ENCODE data around the gene DSP. TPM values are rescaled to one million over a fixed set of nuclear protein-coding genes. Genes with fewer than 3 reads are reported as not detected.

DSP gene
- polyA plus RNA-seq, 4 donors, result 67.9 to 84.6 (median 81.0) TPM

- DNase-seq (ENCODE audit: low read depth in 4 of 4, low spot score in 3 of 4), result peak; percentile 87 to 90 (median 89)
These were observed 48.8 kb downstream of the DSP start, which contains the start of gene SNRNP48 for GRCh38 chr6:7589949-7590917. Gene SNRNP48, plus strand, starts transcription at chr6:7590198. Its CDS starts 60 bp downstream, at chr6:7590258.

GRCh38 chr6:7590918-7591302, 49.4 kb downstream of the DSP start:
- no peak for DNase-seq (ENCODE audit: low read depth in 4 of 4, low spot score in 3 of 4)

- DNase-seq (ENCODE audit: low read depth in 4 of 4, low spot score in 3 of 4), result no peak
These were observed 50.3 kb downstream of the DSP start for GRCh38 chr6:7591770-7592169.

GRCh38 chr6:7593229-7593628, 51.8 kb downstream of the DSP start:
- DNase-seq (ENCODE audit: low read depth in 4 of 4, low spot score in 3 of 4), result no peak

- no peak for DNase-seq (ENCODE audit: low read depth in 4 of 4, low spot score in 3 of 4)
These were observed 53.2 kb downstream of the DSP start for GRCh38 chr6:7594579-7595125.

- DNase-seq (ENCODE audit: low read depth in 4 of 4, low spot score in 3 of 4), result no peak
These were observed 62.5 kb downstream of the DSP start for GRCh38 chr6:7604003-7604402.

GRCh38 chr6:7604506-7604905, 63.0 kb downstream of the DSP start:
- DNase-seq (ENCODE audit: low read depth in 4 of 4, low spot score in 3 of 4), result no peak

- peak; percentile 35 to 55 (median 44) for DNase-seq (ENCODE audit: low read depth in 4 of 4, low spot score in 3 of 4)
These were observed 74.3 kb downstream of the DSP start for GRCh38 chr6:7615611-7616383.

GRCh38 chr6:7617801-7618764, 76.6 kb downstream of the DSP start:
- DNase-seq (ENCODE audit: low read depth in 4 of 4, low spot score in 3 of 4), result no peak

- no peak for DNase-seq (ENCODE audit: low read depth in 4 of 4, low spot score in 3 of 4)
These were observed 80.3 kb downstream of the DSP start for GRCh38 chr6:7621761-7622160.

GRCh38 chr6:7624796-7625710, 83.6 kb downstream of the DSP start:
- no peak for DNase-seq (ENCODE audit: low read depth in 4 of 4, low spot score in 3 of 4)

- no peak for DNase-seq (ENCODE audit: low read depth in 4 of 4, low spot score in 3 of 4)
These were observed 87.0 kb downstream of the DSP start for GRCh38 chr6:7628479-7628878.

- DNase-seq (ENCODE audit: low read depth in 4 of 4, low spot score in 3 of 4), result no peak
These were observed 87.4 kb downstream of the DSP start for GRCh38 chr6:7628909-7629308.

- no peak for DNase-seq (ENCODE audit: low read depth in 4 of 4, low spot score in 3 of 4)
These were observed 87.8 kb downstream of the DSP start for GRCh38 chr6:7629321-7629720.

GRCh38 chr6:7630792-7631191, 89.3 kb downstream of the DSP start:
- no peak for DNase-seq (ENCODE audit: low read depth in 4 of 4, low spot score in 3 of 4)

- DNase-seq (ENCODE audit: low read depth in 4 of 4, low spot score in 3 of 4), result no peak
These were observed 90.0 kb downstream of the DSP start for GRCh38 chr6:7631466-7631865.

- no peak for DNase-seq (ENCODE audit: low read depth in 4 of 4, low spot score in 3 of 4)
These were observed 91.2 kb downstream of the DSP start for GRCh38 chr6:7632501-7633290.

- no peak for DNase-seq (ENCODE audit: low read depth in 4 of 4, low spot score in 3 of 4)
These were observed 91.9 kb downstream of the DSP start for GRCh38 chr6:7633361-7633760.
